Ishikawa (cell line): ENCODE measurements around the gene SCAP.

Experiments
- CEBPB ChIP-seq: IDR thresholded peaks from 2 replicates; pipeline ENCODE4 v1.6.1; 2012
- CREB1 ChIP-seq: IDR thresholded peaks from 2 replicates; pipeline ENCODE4 v1.6.1; 2012; ENCODE audit warnings: low read depth
- EGR1 ChIP-seq: IDR thresholded peaks from 2 replicates; pipeline ENCODE4 v1.6.1; 2012
- EP300 ChIP-seq: IDR thresholded peaks from 2 replicates; pipeline ENCODE4 v1.6.1; 2012; ENCODE audit warnings: borderline replicate concordance
- FOXM1 ChIP-seq: IDR thresholded peaks from 2 replicates; pipeline ENCODE4 v1.6.1; 2012; ENCODE audit warnings: low read depth, borderline replicate concordance
- NFIC ChIP-seq: IDR thresholded peaks from 2 replicates; pipeline ENCODE4 v1.6.1; 2012
- RAD21 ChIP-seq: IDR thresholded peaks from 2 replicates; pipeline ENCODE4 v1.6.1; 2012; ENCODE audit warnings: low read depth
- TAF1 ChIP-seq: IDR thresholded peaks from 2 replicates; pipeline ENCODE4 v1.6.1; 2012; ENCODE audit warnings: low read depth, mild to moderate bottlenecking
- TCF12 ChIP-seq: IDR thresholded peaks from 2 replicates; pipeline ENCODE4 v1.6.1; 2012; ENCODE audit warnings: low read depth
- TEAD4 ChIP-seq: IDR thresholded peaks from 2 replicates; pipeline ENCODE4 v1.6.1; 2012
- YY1 ChIP-seq: IDR thresholded peaks from 2 replicates; pipeline ENCODE4 v1.6.1; 2012; ENCODE audit warnings: low read depth
- ZBTB7A ChIP-seq: IDR thresholded peaks from 2 replicates; pipeline ENCODE4 v1.6.1; 2012; ENCODE audit warnings: low read depth
- TF ChIP-seq, protein P1 (sequence below): IDR thresholded peaks from 2 replicates; pipeline ENCODE4 v1.6.1; 2012
- TF ChIP-seq, protein P2 (sequence below): IDR thresholded peaks from 2 replicates; pipeline ENCODE4 v1.6.1; 2012
- TF ChIP-seq, protein P3 (sequence below): IDR thresholded peaks from 2 replicates; pipeline ENCODE4 v1.6.1; 2012; ENCODE audit warnings: low read depth, mild to moderate bottlenecking

Gene SCAP

DNA sequence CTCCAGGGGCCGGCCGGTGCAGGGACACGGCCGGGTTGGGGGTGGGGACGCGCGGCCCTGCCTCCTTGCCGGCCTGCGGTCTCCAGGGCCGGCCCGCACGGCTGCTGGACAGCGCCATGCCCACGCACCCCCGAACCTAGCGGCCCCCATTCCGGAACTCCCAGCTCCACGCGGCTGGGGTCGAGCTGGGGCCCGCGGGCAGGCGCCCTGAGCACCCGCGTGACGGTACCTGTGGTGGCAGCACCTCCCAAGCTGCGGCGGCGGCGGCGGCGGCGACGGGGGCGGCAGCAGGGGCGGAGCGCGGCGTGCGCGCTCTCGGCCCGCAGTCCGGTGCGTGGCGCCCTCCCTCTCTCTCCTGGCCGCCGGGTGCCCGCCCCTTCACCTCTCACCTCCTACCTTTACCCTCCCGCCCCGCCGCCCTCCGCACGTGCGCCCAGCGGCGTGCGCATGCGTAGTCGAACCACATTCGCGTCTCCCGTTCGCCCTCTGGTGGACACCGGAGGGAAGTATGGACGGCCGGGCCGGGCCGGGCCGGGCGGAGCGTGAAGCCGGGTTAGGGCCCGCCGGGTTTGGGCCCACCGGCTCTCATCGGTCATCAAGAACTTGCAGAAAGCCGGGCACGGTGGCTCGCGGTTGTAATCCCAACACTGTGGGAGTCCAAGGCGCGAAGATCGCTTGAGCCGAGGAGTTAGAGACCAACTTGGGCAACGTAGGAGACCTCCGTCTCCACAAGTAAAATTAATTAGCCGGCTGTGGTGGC lies at the start of gene SCAP:
Gene SCAP (minus strand): TSS at position 372 of the 760 bp plus-strand sequence. CDS start 32,948 bp downstream, outside the sequence.
- TF ChIP-seq CEBPB (no peak; the same call in 1 of the 2 replicates), TEAD4 (no peak), TAF1 (no peak; the same call in 1 of the 2 replicates), CREB1 (no peak), YY1 (peak; percentile 82), EP300 (no peak), EGR1 (peak; percentile 84), FOXM1 (no peak), TCF12 (peak; percentile 36; the same call in 1 of the 2 replicates), RAD21 (peak; percentile 56; the same call in 1 of the 2 replicates), ZBTB7A (peak; percentile 88; the same call in 1 of the 2 replicates), NFIC (no peak)
- TF ChIP-seq, protein P1, sequence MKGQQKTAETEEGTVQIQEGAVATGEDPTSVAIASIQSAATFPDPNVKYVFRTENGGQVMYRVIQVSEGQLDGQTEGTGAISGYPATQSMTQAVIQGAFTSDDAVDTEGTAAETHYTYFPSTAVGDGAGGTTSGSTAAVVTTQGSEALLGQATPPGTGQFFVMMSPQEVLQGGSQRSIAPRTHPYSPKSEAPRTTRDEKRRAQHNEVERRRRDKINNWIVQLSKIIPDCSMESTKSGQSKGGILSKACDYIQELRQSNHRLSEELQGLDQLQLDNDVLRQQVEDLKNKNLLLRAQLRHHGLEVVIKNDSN = peak; percentile 87
- TF ChIP-seq, protein P2, sequence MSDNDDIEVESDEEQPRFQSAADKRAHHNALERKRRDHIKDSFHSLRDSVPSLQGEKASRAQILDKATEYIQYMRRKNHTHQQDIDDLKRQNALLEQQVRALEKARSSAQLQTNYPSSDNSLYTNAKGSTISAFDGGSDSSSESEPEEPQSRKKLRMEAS = peak; percentile 95
- TF ChIP-seq, protein P3, sequence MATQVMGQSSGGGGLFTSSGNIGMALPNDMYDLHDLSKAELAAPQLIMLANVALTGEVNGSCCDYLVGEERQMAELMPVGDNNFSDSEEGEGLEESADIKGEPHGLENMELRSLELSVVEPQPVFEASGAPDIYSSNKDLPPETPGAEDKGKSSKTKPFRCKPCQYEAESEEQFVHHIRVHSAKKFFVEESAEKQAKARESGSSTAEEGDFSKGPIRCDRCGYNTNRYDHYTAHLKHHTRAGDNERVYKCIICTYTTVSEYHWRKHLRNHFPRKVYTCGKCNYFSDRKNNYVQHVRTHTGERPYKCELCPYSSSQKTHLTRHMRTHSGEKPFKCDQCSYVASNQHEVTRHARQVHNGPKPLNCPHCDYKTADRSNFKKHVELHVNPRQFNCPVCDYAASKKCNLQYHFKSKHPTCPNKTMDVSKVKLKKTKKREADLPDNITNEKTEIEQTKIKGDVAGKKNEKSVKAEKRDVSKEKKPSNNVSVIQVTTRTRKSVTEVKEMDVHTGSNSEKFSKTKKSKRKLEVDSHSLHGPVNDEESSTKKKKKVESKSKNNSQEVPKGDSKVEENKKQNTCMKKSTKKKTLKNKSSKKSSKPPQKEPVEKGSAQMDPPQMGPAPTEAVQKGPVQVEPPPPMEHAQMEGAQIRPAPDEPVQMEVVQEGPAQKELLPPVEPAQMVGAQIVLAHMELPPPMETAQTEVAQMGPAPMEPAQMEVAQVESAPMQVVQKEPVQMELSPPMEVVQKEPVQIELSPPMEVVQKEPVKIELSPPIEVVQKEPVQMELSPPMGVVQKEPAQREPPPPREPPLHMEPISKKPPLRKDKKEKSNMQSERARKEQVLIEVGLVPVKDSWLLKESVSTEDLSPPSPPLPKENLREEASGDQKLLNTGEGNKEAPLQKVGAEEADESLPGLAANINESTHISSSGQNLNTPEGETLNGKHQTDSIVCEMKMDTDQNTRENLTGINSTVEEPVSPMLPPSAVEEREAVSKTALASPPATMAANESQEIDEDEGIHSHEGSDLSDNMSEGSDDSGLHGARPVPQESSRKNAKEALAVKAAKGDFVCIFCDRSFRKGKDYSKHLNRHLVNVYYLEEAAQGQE = peak; percentile 78

DNA sequence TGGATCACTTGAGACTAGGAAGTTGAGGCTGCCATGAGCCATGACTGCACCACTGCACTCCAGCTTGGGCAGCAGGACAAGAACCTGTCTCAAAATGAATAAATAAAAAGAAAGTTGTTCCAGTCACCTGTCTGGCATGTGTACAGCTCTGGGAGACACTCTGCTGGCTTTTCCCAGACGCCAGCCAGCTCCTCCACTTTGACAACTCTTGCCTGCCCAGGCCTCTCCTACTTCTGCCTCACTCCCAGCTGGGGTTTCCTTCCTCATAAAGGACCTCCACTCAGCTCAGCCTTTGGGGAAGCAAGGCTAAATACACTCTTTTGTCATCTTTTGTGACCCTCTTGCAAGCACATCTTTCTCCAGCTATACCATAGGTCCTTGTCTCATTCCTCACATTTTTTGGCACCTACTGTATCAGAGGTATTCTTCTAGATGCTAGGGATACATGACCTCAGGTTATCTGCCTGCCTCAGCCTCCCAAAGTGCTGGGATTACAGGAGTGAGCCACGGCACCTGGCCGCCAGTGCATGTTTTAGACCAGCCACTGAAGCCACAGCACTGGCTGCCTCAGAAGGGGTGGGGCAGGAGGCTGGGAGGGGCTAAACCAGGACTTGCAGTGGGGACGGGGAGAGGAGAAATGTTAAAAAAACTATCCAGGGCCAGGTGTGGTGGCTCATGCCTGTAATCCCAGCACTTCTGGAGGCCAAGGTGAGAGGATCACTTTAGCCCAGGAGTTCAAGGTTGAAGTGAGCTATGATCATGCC lies 47.8 kb upstream of the SCAP start:
- TF ChIP-seq FOXM1 (no peak), TEAD4 (no peak), TAF1 (no peak), ZBTB7A (no peak), YY1 (no peak), NFIC (no peak), RAD21 (no peak), TCF12 (no peak), EGR1 (no peak), CEBPB (no peak), EP300 (no peak), CREB1 (no peak)
- TF ChIP-seq, protein P1 = no peak
- TF ChIP-seq, protein P2 = no peak
- TF ChIP-seq, protein P3 = no peak

DNA sequence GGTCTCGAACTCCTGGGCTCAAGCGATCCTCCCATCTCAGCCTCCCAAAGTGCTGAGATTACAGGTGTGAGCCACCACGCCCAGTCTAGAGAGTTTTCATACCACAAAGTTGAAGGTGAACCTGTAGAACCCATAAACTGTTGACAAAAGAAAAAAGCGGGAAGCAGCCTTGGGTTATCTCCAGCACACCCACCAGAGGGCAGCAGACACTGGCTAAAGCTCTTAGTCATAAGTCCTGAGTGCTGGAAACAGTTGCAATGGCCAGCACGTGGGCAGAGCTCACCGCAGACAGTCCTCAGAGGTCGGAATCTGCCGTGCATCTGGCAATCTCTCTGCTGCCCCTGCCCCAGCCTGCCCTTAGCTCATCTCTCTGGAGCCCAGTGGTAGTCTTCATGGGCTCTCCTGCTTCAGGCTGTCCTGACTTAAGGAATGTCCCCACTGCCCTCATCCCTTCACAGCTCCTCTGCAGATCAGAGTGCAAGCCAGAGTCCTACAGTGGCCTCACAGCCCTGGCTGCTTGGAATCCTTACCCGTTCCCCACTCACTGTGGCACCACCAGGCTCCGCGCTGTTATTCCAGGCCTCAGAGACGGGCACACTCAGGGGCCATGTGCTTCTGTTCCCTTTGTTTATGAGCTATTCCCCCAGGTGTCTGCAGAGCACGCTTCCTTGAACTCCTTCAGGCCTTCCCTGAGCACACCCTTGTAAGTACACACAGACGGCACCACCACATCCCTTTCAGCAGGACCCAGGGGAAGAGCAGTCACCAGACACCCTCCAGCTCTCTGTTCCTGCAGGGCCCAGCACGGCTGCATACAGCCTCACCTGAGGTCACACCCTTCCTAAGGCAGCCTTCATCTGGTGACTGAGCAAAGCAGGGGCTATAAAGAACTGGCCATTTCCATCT lies 46.6 kb upstream of the SCAP start:
- TF ChIP-seq RAD21 (peak; percentile 100), TEAD4 (no peak)
- TF ChIP-seq, protein P1 = peak; percentile 84
- TF ChIP-seq, protein P2 = peak; percentile 99

DNA sequence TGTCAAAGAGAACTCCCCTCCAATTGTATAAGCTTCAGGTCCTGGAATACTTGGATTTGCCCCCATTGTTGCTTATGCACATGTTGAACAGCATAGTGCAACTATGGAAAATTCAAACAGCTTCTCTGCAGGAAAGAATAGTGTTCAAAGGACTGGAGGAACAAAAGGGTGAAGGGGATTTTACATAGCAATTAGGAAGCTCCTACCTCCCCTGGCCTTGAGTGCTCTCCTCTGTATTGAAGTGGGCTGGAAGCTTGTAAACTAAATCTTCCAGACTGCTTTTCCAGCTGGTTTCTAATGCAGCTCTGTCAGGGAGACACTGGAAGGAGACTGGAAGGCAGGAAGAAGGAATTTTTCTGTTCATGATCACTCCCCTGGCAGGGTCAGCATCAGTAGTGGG lies 45.0 kb upstream of the SCAP start:
- TF ChIP-seq EP300 (no peak), EGR1 (no peak), YY1 (no peak), TEAD4 (no peak), TAF1 (no peak)
- TF ChIP-seq, protein P2 = no peak
